GM12891 (cell line): ENCODE results near the gene DIP2C.

Experiments used
- POLR2A ChIP-seq: IDR thresholded peaks from 2 replicates; pipeline ENCODE4 v1.6.1; 2011; ENCODE audit warnings: low read depth, low read length, control low read depth
- POLR2AphosphoS5 ChIP-seq: IDR thresholded peaks from 2 replicates; pipeline ENCODE4 v1.6.1; 2011; ENCODE audit warnings: low read depth, low read length, control low read depth
- SPI1 ChIP-seq: IDR thresholded peaks from 2 replicates; pipeline ENCODE4 v1.6.1; 2011; ENCODE audit warnings: low read depth, low read length, control low read depth
- TAF1 ChIP-seq: IDR thresholded peaks from 2 replicates; pipeline ENCODE4 v1.6.1; 2011; ENCODE audit warnings: low read depth, low read length, control low read depth

DNA sequence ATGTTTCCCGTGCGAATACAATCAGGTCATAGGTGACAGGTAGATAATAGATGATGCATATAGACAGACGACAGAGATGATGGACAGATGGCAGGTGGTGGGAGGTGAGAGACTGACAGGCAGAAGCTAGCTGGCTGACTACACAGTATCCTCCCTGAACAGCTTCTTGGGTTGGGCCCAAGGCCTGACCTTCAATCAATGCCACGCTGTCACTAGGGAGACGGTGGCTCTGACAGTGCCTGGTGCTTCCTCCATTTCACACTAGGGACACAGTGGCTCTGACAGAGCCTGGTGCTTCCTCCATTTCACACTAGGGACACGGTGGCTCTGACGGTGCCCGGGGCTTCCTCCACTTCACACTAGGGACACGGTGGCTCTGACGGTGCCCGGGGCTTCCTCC is 200.1 kb downstream of the DIP2C start:
- TF ChIP-seq POLR2A (no peak), TAF1 (no peak), SPI1 (no peak), POLR2AphosphoS5 (no peak)
